Erythroblast (primary cell): ENCODE data around the gene FAM124A.

ENCODE experiments used
- GATA1 ChIP-seq: IDR thresholded peaks from 2 replicates; pipeline ENCODE4 v1.6.1; 2011; ENCODE audit warnings: low read depth, mild to moderate bottlenecking, control low read depth, low read length, moderate library complexity
- POLR2A ChIP-seq: IDR thresholded peaks from 2 replicates; pipeline ENCODE4 v1.6.1; 2011; ENCODE audit warnings: mild to moderate bottlenecking, low read length

- no peak for TF ChIP-seq POLR2A
- TF ChIP-seq GATA1: no peak
Measured at GRCh38 chr13:51317262-51317661, 95.1 kb downstream of the FAM124A start.
